Measurements from ENCODE around the gene CBLB.

- no peak for TF ChIP-seq CTCF (IDR thresholded peaks at IDR 0.05; ENCODE audit: borderline replicate concordance, extremely low read depth, low read length, poor library complexity, severe bottlenecking)
- TF ChIP-seq EZH2 (IDR thresholded peaks at IDR 0.05; ENCODE audit: borderline replicate concordance, low read depth, low read length, severe bottlenecking) = no peak
Observed at GRCh38 chr3:105728771-105729312, 140.0 kb downstream of the CBLB start.
